ENCODE measurements around the gene SRRM2. TPM values are rescaled to one million over a fixed set of nuclear protein-coding genes. Genes with fewer than 3 reads are reported as not detected.

SRRM2 gene
- total RNA-seq, 1 donor from 2014 or later = 660 TPM

- Histone ChIP-seq H3K27me3 (no peaks in the 10 kb centered on the region), H3K27ac (no peak overlapping the region), H3K9me3 (no peaks in the 10 kb centered on the region), H3K4me3 (no peak overlapping the region), H3K4me1 (no peaks in the 10 kb centered on the region), H3K36me3 (no peaks in the 10 kb centered on the region)
- no peak for ATAC-seq
- intact Hi-C loops (cut with DNase I) = no loop called here
- DNase-seq = no peak
- TF ChIP-seq CTCF (IDR thresholded peaks at IDR 0.05) = no peak
These were observed 14.5 kb upstream of the SRRM2 start for GRCh38 chr16:2737895-2738418.

GRCh38 chr16:2738615-2739014, 13.8 kb upstream of the SRRM2 start:
- no peaks in the 10 kb centered on the region for H3K4me1 ChIP-seq
- no peaks in the 10 kb centered on the region for H3K9me3 ChIP-seq
- no peaks in the 10 kb centered on the region for H3K27me3 ChIP-seq
- no peak for TF ChIP-seq CTCF (IDR thresholded peaks at IDR 0.05)
- intact Hi-C loops (cut with DNase I) = no loop called here
- ATAC-seq = no peak
- H3K36me3 ChIP-seq = no peaks in the 10 kb centered on the region
- no peak for DNase-seq
- no peak overlapping the region for H3K4me3 ChIP-seq
- H3K27ac ChIP-seq = no peak overlapping the region

- DNase-seq = no peak
- no peak overlapping the region for H3K4me3 ChIP-seq
- no peak for TF ChIP-seq CTCF (IDR thresholded peaks at IDR 0.05)
- no peaks in the 10 kb centered on the region for H3K9me3 ChIP-seq
- H3K27me3 ChIP-seq = no peaks in the 10 kb centered on the region
- intact Hi-C loops (cut with DNase I) = no loop called here
- H3K27ac ChIP-seq = no peak overlapping the region
- no peaks in the 10 kb centered on the region for H3K4me1 ChIP-seq
- no peaks in the 10 kb centered on the region for H3K36me3 ChIP-seq
- ATAC-seq = no peak
These were observed 12.6 kb upstream of the SRRM2 start for GRCh38 chr16:2739625-2740430.

- intact Hi-C loops (cut with DNase I) = no loop called here
These were observed 12.0 kb upstream of the SRRM2 start for GRCh38 chr16:2740476-2740875.

GRCh38 chr16:2741168-2741567, 11.3 kb upstream of the SRRM2 start:
- no peak overlapping the region for H3K27ac ChIP-seq
- ATAC-seq = no peak
- no peak for TF ChIP-seq CTCF (IDR thresholded peaks at IDR 0.05)
- no peak overlapping the region for H3K4me3 ChIP-seq
- DNase-seq = no peak
- intact Hi-C loops (cut with DNase I) = no loop called here
- H3K4me1 ChIP-seq = no peaks in the 10 kb centered on the region
- no peaks in the 10 kb centered on the region for H3K27me3 ChIP-seq
- H3K9me3 ChIP-seq = no peaks in the 10 kb centered on the region
- H3K36me3 ChIP-seq = no peaks in the 10 kb centered on the region

More at GRCh38 chr16:2740476-2740875, 12.0 kb upstream of the SRRM2 start:
- ATAC-seq = no peak
- no peak for TF ChIP-seq CTCF (IDR thresholded peaks at IDR 0.05)
- Histone ChIP-seq H3K4me3 (no peak overlapping the region), H3K36me3 (no peaks in the 10 kb centered on the region), H3K4me1 (no peaks in the 10 kb centered on the region), H3K27ac (no peak overlapping the region), H3K9me3 (no peaks in the 10 kb centered on the region), H3K27me3 (no peaks in the 10 kb centered on the region)
- DNase-seq = no peak

Measured in upper lobe of right lung (tissue), 1 donor.